ENCODE measurements around the gene TMEM181. TPM values are rescaled to one million over a fixed set of nuclear protein-coding genes. Genes with fewer than 3 reads are reported as not detected.

TMEM181 gene
- total RNA-seq, 1 experiment from 2014 or later, result 18.7 TPM

- Histone ChIP-seq H3K9me2 (ENCODE audit: insufficient read depth) (no peaks in the 10 kb centered on the region), H3K27ac (no peak overlapping the region), H3K36me3 (ENCODE audit: low read depth) (peaks cover 24% of the 10 kb centered on the region), H3K4me1 (replicated peaks; ENCODE audit: insufficient read depth) (no peaks in the 10 kb centered on the region), H3K27me3 (ENCODE audit: insufficient read depth, low read depth) (no peaks in the 10 kb centered on the region), H3K79me2 (ENCODE audit: low read depth) (no peaks in the 10 kb centered on the region), H2AFZ (no peak overlapping the region), H4K20me1 (ENCODE audit: insufficient read depth) (no peaks in the 10 kb centered on the region; the same call in 1 of the 2 replicates), H3K4me3 (no peak overlapping the region), H3K4me2 (no peak overlapping the region), H3F3A (ENCODE audit: insufficient read depth, low read depth) (peaks cover 3% of the 10 kb centered on the region; the same call in 1 of the 2 replicates), H3K9me3 (ENCODE audit: insufficient read depth, low read depth) (no peaks in the 10 kb centered on the region)
- no TSS peak for BruUV-seq (replicated peaks)
- ChIA-PET CTCF (no interaction called here), POLR2A (ENCODE audit: unreplicated experiment) (no interaction called here)
- no peak for DNase-seq
- intact Hi-C loops (cut with micrococcal nuclease; ENCODE audit: unreplicated experiment), result no loop called here
- TF ChIP-seq, protein P1, sequence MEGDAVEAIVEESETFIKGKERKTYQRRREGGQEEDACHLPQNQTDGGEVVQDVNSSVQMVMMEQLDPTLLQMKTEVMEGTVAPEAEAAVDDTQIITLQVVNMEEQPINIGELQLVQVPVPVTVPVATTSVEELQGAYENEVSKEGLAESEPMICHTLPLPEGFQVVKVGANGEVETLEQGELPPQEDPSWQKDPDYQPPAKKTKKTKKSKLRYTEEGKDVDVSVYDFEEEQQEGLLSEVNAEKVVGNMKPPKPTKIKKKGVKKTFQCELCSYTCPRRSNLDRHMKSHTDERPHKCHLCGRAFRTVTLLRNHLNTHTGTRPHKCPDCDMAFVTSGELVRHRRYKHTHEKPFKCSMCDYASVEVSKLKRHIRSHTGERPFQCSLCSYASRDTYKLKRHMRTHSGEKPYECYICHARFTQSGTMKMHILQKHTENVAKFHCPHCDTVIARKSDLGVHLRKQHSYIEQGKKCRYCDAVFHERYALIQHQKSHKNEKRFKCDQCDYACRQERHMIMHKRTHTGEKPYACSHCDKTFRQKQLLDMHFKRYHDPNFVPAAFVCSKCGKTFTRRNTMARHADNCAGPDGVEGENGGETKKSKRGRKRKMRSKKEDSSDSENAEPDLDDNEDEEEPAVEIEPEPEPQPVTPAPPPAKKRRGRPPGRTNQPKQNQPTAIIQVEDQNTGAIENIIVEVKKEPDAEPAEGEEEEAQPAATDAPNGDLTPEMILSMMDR (conservative IDR thresholded peaks at IDR 0.05), result no peak
- TF ChIP-seq EZH2 (IDR thresholded peaks at IDR 0.05; ENCODE audit: low read depth), result no peak
Measured at GRCh38 chr6:158606935-158607334, 47.0 kb downstream of the TMEM181 start.

DNA sequence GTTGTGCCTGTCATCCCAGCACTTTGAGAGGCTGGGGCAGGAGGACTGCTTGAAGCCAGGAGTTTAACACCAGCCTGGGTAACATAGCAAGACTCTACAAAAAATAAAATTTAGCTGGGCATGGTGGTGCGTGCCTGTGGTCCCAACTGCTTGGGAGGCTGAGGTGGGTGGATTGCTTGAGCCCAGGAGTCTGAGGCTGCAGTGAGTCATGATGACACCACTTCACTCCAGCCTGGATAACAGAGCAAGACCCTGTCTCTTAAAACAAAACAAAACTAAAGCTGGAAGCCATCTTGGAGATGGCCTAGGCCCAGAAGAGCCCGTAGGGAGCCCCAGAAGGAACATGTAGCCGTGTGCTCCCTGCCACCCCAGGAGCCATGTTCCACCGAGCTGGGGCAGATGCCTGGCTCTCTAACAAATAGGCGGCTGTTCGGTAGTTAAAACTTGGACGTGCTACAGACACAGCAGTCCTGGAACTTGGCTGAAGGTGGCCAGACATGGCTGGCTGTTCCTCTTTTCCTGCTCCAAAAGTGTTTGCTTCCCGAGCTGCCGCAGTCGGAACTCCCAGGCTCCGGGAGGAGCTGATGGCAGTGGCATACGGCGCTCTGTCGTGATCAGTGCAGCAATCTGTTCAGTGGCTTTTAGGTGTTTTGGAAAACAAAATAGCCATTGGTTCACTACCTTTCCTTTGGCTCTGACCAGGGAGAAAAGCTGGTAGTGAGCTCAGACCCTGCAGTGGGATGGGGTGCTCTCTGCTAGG lies 47.7 kb downstream of the TMEM181 start:
- Histone ChIP-seq H3K4me2 (no peak overlapping the region), H3K9me2 (ENCODE audit: insufficient read depth) (no peaks in the 10 kb centered on the region), H3K27me3 (ENCODE audit: insufficient read depth, low read depth) (no peaks in the 10 kb centered on the region), H2AFZ (no peak overlapping the region), H4K20me1 (ENCODE audit: insufficient read depth) (no peaks in the 10 kb centered on the region; the same call in 1 of the 2 replicates), H3F3A (ENCODE audit: insufficient read depth, low read depth) (peaks cover 7% of the 10 kb centered on the region; the same call in 1 of the 2 replicates), H3K79me2 (ENCODE audit: low read depth) (no peaks in the 10 kb centered on the region), H3K36me3 (ENCODE audit: low read depth) (peaks cover 25% of the 10 kb centered on the region), H3K27ac (no peak overlapping the region), H3K9me3 (ENCODE audit: insufficient read depth, low read depth) (no peaks in the 10 kb centered on the region), H3K4me1 (replicated peaks; ENCODE audit: insufficient read depth) (no peaks in the 10 kb centered on the region), H3K4me3 (no peak overlapping the region)
- intact Hi-C loops (cut with micrococcal nuclease; ENCODE audit: unreplicated experiment), result no loop called here
- ChIA-PET CTCF (no interaction called here), POLR2A (ENCODE audit: unreplicated experiment) (no interaction called here)
- no TSS peak for BruUV-seq (replicated peaks)
- no peak for DNase-seq
- TF ChIP-seq, protein P1 (conservative IDR thresholded peaks at IDR 0.05), result no peak
- no peak for TF ChIP-seq EZH2 (IDR thresholded peaks at IDR 0.05; ENCODE audit: low read depth)

- Histone ChIP-seq H3K79me2 (ENCODE audit: low read depth) (no peaks in the 10 kb centered on the region), H3K4me1 (replicated peaks; ENCODE audit: insufficient read depth) (no peaks in the 10 kb centered on the region), H2AFZ (no peak overlapping the region), H3K4me2 (no peak overlapping the region), H3K4me3 (no peak overlapping the region), H3K36me3 (ENCODE audit: low read depth) (peaks cover 32% of the 10 kb centered on the region), H3K27me3 (ENCODE audit: insufficient read depth, low read depth) (no peaks in the 10 kb centered on the region), H3F3A (ENCODE audit: insufficient read depth, low read depth) (peaks cover 9% of the 10 kb centered on the region; the same call in 1 of the 2 replicates), H3K9me3 (ENCODE audit: insufficient read depth, low read depth) (no peaks in the 10 kb centered on the region), H4K20me1 (ENCODE audit: insufficient read depth) (no peaks in the 10 kb centered on the region; the same call in 1 of the 2 replicates), H3K9me2 (ENCODE audit: insufficient read depth) (no peaks in the 10 kb centered on the region), H3K27ac (no peak overlapping the region)
- intact Hi-C loops (cut with micrococcal nuclease; ENCODE audit: unreplicated experiment), result no loop called here
- POLR2A ChIA-PET (ENCODE audit: unreplicated experiment), result no interaction called here
- CTCF ChIA-PET, result no interaction called here
- BruUV-seq (replicated peaks), result no TSS peak
- no peak for TF ChIP-seq EZH2 (IDR thresholded peaks at IDR 0.05; ENCODE audit: low read depth)
- TF ChIP-seq, protein P1 (conservative IDR thresholded peaks at IDR 0.05), result no peak
- DNase-seq, result no peak
Measured at GRCh38 chr6:158608221-158608620, 48.3 kb downstream of the TMEM181 start.

Measured in PC-9 (cell line).